IPS-NIHi11 (cell line): ENCODE results near the gene APOM.

Source experiments
- DNase-seq: peaks from one replicate; pipeline ENCODE4 v3.0.0; 2012; ENCODE audit warnings: mixed read lengths, low spot score

Gene APOM

GRCh38 chr6:31655349-31656237 lies at the start of gene APOM:
Gene APOM, plus strand, starts transcription at chr6:31655894. Its CDS starts 73 bp downstream, at chr6:31655967.
- DNase-seq = no peak

GRCh38 chr6:31607317-31607716 lies 48.4 kb upstream of the APOM start:
- DNase-seq = no peak

GRCh38 chr6:31609519-31610406 lies 45.9 kb upstream of the APOM start:
- DNase-seq = no peak

- no peak for DNase-seq
Observed at GRCh38 chr6:31610968-31611367, 44.7 kb upstream of the APOM start.

- DNase-seq = no peak
Observed at GRCh38 chr6:31614075-31614619, 41.5 kb upstream of the APOM start.

- no peak for DNase-seq
Observed at GRCh38 chr6:31614684-31615578, 40.8 kb upstream of the APOM start, which contains the start of gene AIF1. Gene AIF1, plus strand, starts transcription at chr6:31615234. Its CDS starts 96 bp downstream, at chr6:31615330.

GRCh38 chr6:31615748-31616147 lies 39.9 kb upstream of the APOM start:
- no peak for DNase-seq

- DNase-seq = no peak
Observed at GRCh38 chr6:31617010-31617409, 38.7 kb upstream of the APOM start.

GRCh38 chr6:31619805-31620585 lies 35.7 kb upstream of the APOM start:
- DNase-seq = peak; percentile 91

GRCh38 chr6:31620586-31621319 lies 34.9 kb upstream of the APOM start, which contains the start of gene PRRC2A:
Gene PRRC2A, plus strand, starts transcription at chr6:31620715. Its CDS starts 2,075 bp downstream, at chr6:31622790.
- DNase-seq = peak; percentile 96

- DNase-seq = no peak
Observed at GRCh38 chr6:31621320-31621939, 34.3 kb upstream of the APOM start.

- DNase-seq = no peak
Observed at GRCh38 chr6:31621991-31622390, 33.7 kb upstream of the APOM start.

GRCh38 chr6:31622684-31623091 lies 33.0 kb upstream of the APOM start:
- no peak for DNase-seq

- DNase-seq = no peak
Observed at GRCh38 chr6:31624070-31624469, 31.6 kb upstream of the APOM start.

GRCh38 chr6:31626952-31627351 lies 28.7 kb upstream of the APOM start:
- no peak for DNase-seq

GRCh38 chr6:31627690-31628287 lies 27.9 kb upstream of the APOM start:
- no peak for DNase-seq

- DNase-seq = no peak
Observed at GRCh38 chr6:31629014-31629413, 26.7 kb upstream of the APOM start.

- no peak for DNase-seq
Observed at GRCh38 chr6:31630177-31630934, 25.3 kb upstream of the APOM start.
